IMR-90 (cell line): ENCODE results near the gene HADH. TPM values are rescaled to one million over a fixed set of nuclear protein-coding genes. Genes with fewer than 3 reads are reported as not detected.

Experiments
- ATAC-seq: fragments of 200-7000 bp; cut with Tn5 transposase; 2 replicates; pipeline ENCODE4 v1.9.1; 2020; ENCODE audit warnings: low read depth, mild to moderate bottlenecking, moderate library complexity
- BruUV-seq: library from RNA; stranded (reverse); fragments of 400-500 nt; replicated peaks from 2 replicates; lab custom pipeline; 2021; lab: Mats Ljungman, UMichigan
- CTCF ChIA-PET: fragments of 300-600 bp; formaldehyde crosslinking; extraction: SDS; loops from one replicate; lab custom pipeline; 2021; ENCODE audit warnings: antibody characterized with exemption; lab: Yijun Ruan, JAX
- POLR2A ChIA-PET: fragments of 300-600 bp; sonication (Branson Sonifier 250); formaldehyde crosslinking; loops from one replicate; lab custom pipeline; 2022; ENCODE audit warnings: antibody characterized with exemption; ENCODE audit not compliant: unreplicated experiment; lab: Charles Lee
- DNase-seq: peaks from one replicate; pipeline ENCODE4 v3.0.0; 2013
- H2AFZ ChIP-seq: replicated peaks from 2 replicates; pipeline ENCODE3; 2013; ENCODE audit warnings: low read length, mild to moderate bottlenecking; ENCODE audit not compliant: poor library complexity
- H2AK5ac ChIP-seq: 2 replicates; pipeline ENCODE4 v1.6.1; 2013; ENCODE audit warnings: low read depth, low read length, inconsistent platforms
- H2AK9ac ChIP-seq: replicated peaks from 2 replicates; pipeline ENCODE3; 2013; ENCODE audit warnings: mild to moderate bottlenecking, low read depth, low read length, moderate library complexity; ENCODE audit not compliant: poor library complexity
- H2BK120ac ChIP-seq: 2 replicates; pipeline ENCODE4 v1.6.1; 2013; ENCODE audit warnings: low read depth, low read length, inconsistent platforms
- H2BK15ac ChIP-seq: 3 replicates; pipeline ENCODE4 v1.6.1; 2013; ENCODE audit warnings: low read depth, low read length, inconsistent platforms
- H2BK20ac ChIP-seq: 2 replicates; pipeline ENCODE4 v1.6.1; 2013; ENCODE audit warnings: low read depth, mild to moderate bottlenecking, inconsistent platforms, low read length, moderate library complexity
- H2BK5ac ChIP-seq: 2 replicates; pipeline ENCODE4 v1.6.1; 2013; ENCODE audit warnings: mild to moderate bottlenecking, low read depth, low read length, inconsistent platforms; ENCODE audit not compliant: poor library complexity, severe bottlenecking
- H3K14ac ChIP-seq: replicated peaks from 2 replicates; pipeline ENCODE4 v1.6.1; 2013; ENCODE audit warnings: low read depth, low read length, inconsistent platforms
- H3K18ac ChIP-seq: 2 replicates; pipeline ENCODE4 v1.6.1; 2013; ENCODE audit warnings: low read depth, low read length, control low read depth
- H3K23ac ChIP-seq: 2 replicates; pipeline ENCODE4 v1.6.1; 2013; ENCODE audit warnings: low read depth, low read length, inconsistent platforms
- H3K27ac ChIP-seq: 2 replicates; pipeline ENCODE4 v1.5.1; 2013; ENCODE audit warnings: mild to moderate bottlenecking, control low read depth, low read length; ENCODE audit not compliant: insufficient read depth
- H3K27me3 ChIP-seq: 2 replicates; pipeline ENCODE4 v1.6.1; 2013; ENCODE audit warnings: low read length; ENCODE audit not compliant: control insufficient read depth, insufficient read depth
- H3K36me3 ChIP-seq: 2 replicates; pipeline ENCODE4 v1.6.1; 2013; ENCODE audit warnings: low read length, mixed read lengths; ENCODE audit not compliant: control insufficient read depth, insufficient read depth
- H3K4ac ChIP-seq: 2 replicates; pipeline ENCODE4 v1.6.1; 2013; ENCODE audit warnings: low read depth, low read length, inconsistent platforms
- H3K4me1 ChIP-seq: 2 replicates; pipeline ENCODE4 v1.6.1; 2013; ENCODE audit warnings: low read length, mixed read lengths; ENCODE audit not compliant: control insufficient read depth, insufficient read depth
- H3K4me2 ChIP-seq: 2 replicates; pipeline ENCODE4 v1.6.1; 2013; ENCODE audit warnings: low read depth, mild to moderate bottlenecking, control low read depth, low read length, moderate library complexity
- H3K4me3 ChIP-seq: 2 replicates; pipeline ENCODE4 v1.5.1; 2013; ENCODE audit warnings: low read depth, mild to moderate bottlenecking, control low read depth, low read length, moderate library complexity; ENCODE audit not compliant: insufficient read depth
- H3K56ac ChIP-seq: 2 replicates; pipeline ENCODE4 v1.6.1; 2013; ENCODE audit warnings: low read length, inconsistent platforms; ENCODE audit not compliant: insufficient read depth; ENCODE audit errors: extremely low read depth
- H3K79me1 ChIP-seq, 2 experiments: 2 replicates each; pipeline ENCODE4 v1.6.1; 2013; ENCODE audit warnings: low read length in 2 of 2, inconsistent platforms in 1 of 2, low read depth in 1 of 2
- H3K9ac ChIP-seq: 2 replicates; pipeline ENCODE4 v1.6.1; 2013; ENCODE audit warnings: low read depth, low read length, control low read depth
- H3K9me1 ChIP-seq: 2 replicates; pipeline ENCODE4 v1.6.1; 2013; ENCODE audit warnings: low read length, inconsistent platforms; ENCODE audit not compliant: insufficient read depth
- H3K9me3 ChIP-seq: 2 replicates; pipeline ENCODE4 v1.6.1; 2013; ENCODE audit warnings: low read length; ENCODE audit not compliant: control insufficient read depth, insufficient read depth
- H4K20me1 ChIP-seq: 2 replicates; pipeline ENCODE4 v1.6.1; 2013; ENCODE audit warnings: low read length, inconsistent platforms; ENCODE audit not compliant: insufficient read depth
- H4K5ac ChIP-seq: 2 replicates; pipeline ENCODE4 v1.6.1; 2013; ENCODE audit warnings: mild to moderate bottlenecking, low read depth, low read length, control low read depth
- H4K8ac ChIP-seq, 2 experiments: 2 replicates each; pipeline ENCODE4 v1.6.1; 2013; ENCODE audit warnings: low read depth in 2 of 2, low read length in 2 of 2, control low read depth in 1 of 2, inconsistent platforms in 1 of 2
- H4K91ac ChIP-seq: 2 replicates; pipeline ENCODE4 v1.6.1; 2013; ENCODE audit warnings: low read depth, low read length, inconsistent platforms; ENCODE audit not compliant: insufficient read depth
- MAFK ChIP-seq: IDR thresholded peaks from 2 replicates; pipeline ENCODE4 v1.6.1; 2012; ENCODE audit warnings: low read depth, low read length, improper control_type of control experiment
- POLR2A ChIP-seq: IDR thresholded peaks from 2 replicates; pipeline ENCODE4 v1.6.1; 2012; ENCODE audit warnings: mild to moderate bottlenecking, low read depth, low read length
- WGBS, 2 experiments: methylation state at CpG; one replicate each; pipeline versions ENCODE4 v1.1.5 to v1.1.7; 2013; ENCODE audit warnings: missing lambda C conversion rate in 2 of 2; ENCODE audit not compliant: insufficient read length in 1 of 2; ENCODE audit errors: extremely low coverage in 2 of 2; 5-methylcytosine and 5-hydroxymethylcytosine counted together
- dilution Hi-C: fragments of 300-500 bp; cut with HindIII; formaldehyde crosslinking; loops from one replicate; pipeline ENCODE4 v1.14.3; 2018; ENCODE audit warnings: low sequenced_read_pairs; ENCODE audit not compliant: unreplicated experiment
- in situ Hi-C: fragments of 300-500 bp; cut with MboI; formaldehyde crosslinking; loops from 3 replicates; pipeline ENCODE4 v1.14.3; 2019; ENCODE audit warnings: low sequenced_read_pairs, inconsistent platforms, mixed read lengths
- intact Hi-C: fragments of 100-400 bp; cut with micrococcal nuclease; formaldehyde crosslinking; loops from 2 replicates; pipeline ENCODE4 v1.10.0; 2022
- polyA plus RNA-seq, 3 experiments: library from polyadenylated mRNA; depleted of rRNA; stranded (reverse); fragments of >200 nt; gene quantifications; 2 replicates each; pipeline ENCODE4 v1.2.3, GENCODE V29; 2012; ENCODE audit warnings: low replicate concordance in 1 of 3
- total RNA-seq: library from RNA; depleted of rRNA; stranded (reverse); fragments of >200 nt; gene quantifications from 2 replicates; pipeline ENCODE4 v1.2.3, GENCODE V29; 2012

Gene HADH
- total and polyA plus RNA-seq, 2 of the 4 experiments (the other 2 are of a cell fraction): 6.8 to 22.6 TPM

DNA sequence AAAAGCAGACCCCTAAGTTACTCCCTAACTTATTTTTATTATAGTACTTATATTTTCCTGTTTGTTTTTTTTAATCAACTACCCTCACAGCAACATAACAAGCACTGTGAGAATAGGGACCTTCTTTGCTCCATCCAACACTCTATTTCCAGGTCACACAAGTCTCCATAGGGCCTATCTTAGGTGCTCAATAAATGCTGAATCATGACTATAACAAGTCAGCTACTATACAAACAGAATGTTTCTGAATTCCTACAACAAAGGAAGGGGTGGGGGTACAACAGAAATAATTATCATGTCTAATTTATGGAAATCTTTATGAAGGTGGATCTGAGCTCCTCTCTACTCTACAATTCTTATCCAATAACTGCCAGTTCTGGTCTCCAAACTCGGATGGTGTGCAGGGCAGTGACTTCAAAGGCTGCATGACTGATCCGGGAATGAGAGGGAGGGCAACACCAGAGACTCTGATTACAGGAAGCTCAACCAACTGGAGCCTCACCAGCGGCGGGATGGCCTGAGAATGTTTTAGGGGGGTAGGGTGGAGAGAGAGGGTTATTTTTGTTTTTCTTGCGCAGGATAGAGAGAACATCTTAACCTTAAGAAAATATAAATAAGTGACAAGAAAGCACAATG is 71.1 kb downstream of the HADH start:
- Histone ChIP-seq H4K5ac (no peak overlapping the region), H3K4me3 (no peak overlapping the region), H3K14ac (no peak overlapping the region), H3K27ac (no peak overlapping the region), H3K79me1 (no peaks in the 10 kb centered on the region), H4K8ac (no peak overlapping the region), H4K91ac (no peak overlapping the region), H2AK5ac (no peak overlapping the region), H3K56ac (no peak overlapping the region), H3K4me2 (no peak overlapping the region), H3K18ac (no peak overlapping the region), H4K20me1 (no peaks in the 10 kb centered on the region), H2AFZ (peak overlapping the region; percentile 27), H3K27me3 (no peaks in the 10 kb centered on the region; the same call in 1 of the 2 replicates), H2BK20ac (no peak overlapping the region; the same call in 1 of the 2 replicates), H3K9me3 (no peaks in the 10 kb centered on the region), H2AK9ac (no peak overlapping the region), H3K9me1 (0 out of 2 replicates have a peak, but pooled peaks cover 6% of the 10 kb centered on the region), H3K23ac (no peak overlapping the region), H3K4me1 (peaks cover 3% of the 10 kb centered on the region), H2BK5ac (no peak overlapping the region), H3K4ac (peak overlapping the region; percentile 39; the same call in 1 of the 2 replicates), H3K9ac (no peak overlapping the region), H3K36me3 (no peaks in the 10 kb centered on the region), H2BK15ac (no peak overlapping the region), H2BK120ac (peak overlapping the region; percentile 25; the same call in 1 of the 2 replicates)
- DNase-seq (no peak), ATAC-seq (no peak)
- in situ Hi-C loops (no loop called here), dilution Hi-C loops (no loop called here), intact Hi-C loops (loop anchor here (1.0 kb wide), 4 partner anchors 106 to 511 kb away; no protein-coding TSS in a partner anchor)
- POLR2A ChIA-PET: no interaction called here
- WGBS, 2 experiments: no CpG with 5 or more reads among the region's 5 CpGs
- CTCF ChIA-PET: interaction anchor here (0.7 to 2.5 kb wide), 6 partner anchors 42 to 522 kb away, joined by 3 to 11 read pairs (median 4); no protein-coding TSS in a partner anchor
- BruUV-seq: no TSS peak
- TF ChIP-seq MAFK: peak; percentile 59
- TF ChIP-seq POLR2A: no peak
